ENCODE data around the gene IL17C.

The IL17C gene

GRCh38 chr16:88599825-88600538 is 38.4 kb upstream of the IL17C start:
- TF ChIP-seq, protein P1, sequence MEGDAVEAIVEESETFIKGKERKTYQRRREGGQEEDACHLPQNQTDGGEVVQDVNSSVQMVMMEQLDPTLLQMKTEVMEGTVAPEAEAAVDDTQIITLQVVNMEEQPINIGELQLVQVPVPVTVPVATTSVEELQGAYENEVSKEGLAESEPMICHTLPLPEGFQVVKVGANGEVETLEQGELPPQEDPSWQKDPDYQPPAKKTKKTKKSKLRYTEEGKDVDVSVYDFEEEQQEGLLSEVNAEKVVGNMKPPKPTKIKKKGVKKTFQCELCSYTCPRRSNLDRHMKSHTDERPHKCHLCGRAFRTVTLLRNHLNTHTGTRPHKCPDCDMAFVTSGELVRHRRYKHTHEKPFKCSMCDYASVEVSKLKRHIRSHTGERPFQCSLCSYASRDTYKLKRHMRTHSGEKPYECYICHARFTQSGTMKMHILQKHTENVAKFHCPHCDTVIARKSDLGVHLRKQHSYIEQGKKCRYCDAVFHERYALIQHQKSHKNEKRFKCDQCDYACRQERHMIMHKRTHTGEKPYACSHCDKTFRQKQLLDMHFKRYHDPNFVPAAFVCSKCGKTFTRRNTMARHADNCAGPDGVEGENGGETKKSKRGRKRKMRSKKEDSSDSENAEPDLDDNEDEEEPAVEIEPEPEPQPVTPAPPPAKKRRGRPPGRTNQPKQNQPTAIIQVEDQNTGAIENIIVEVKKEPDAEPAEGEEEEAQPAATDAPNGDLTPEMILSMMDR (IDR thresholded peaks at IDR 0.05; ENCODE audit: low read depth, low read length), result no peak
- no peak for TF ChIP-seq EZH2phosphoT487 (IDR thresholded peaks at IDR 0.05; ENCODE audit: low read depth)
- Histone ChIP-seq H3K4me1 (ENCODE audit: low read length) (no peaks in the 10 kb centered on the region), H3K27ac (ENCODE audit: low read length) (no peak overlapping the region), H4K20me1 (ENCODE audit: insufficient read depth, low read length) (peaks cover 4% of the 10 kb centered on the region), H3K79me2 (ENCODE audit: low read length) (peaks cover 5% of the 10 kb centered on the region), H3K4me2 (ENCODE audit: low read length) (no peak overlapping the region), H3K9me3 (ENCODE audit: insufficient read depth, low read length) (no peaks in the 10 kb centered on the region), H3K9ac (ENCODE audit: low read length) (no peak overlapping the region), H3K4me3 (ENCODE audit: low read length) (no peak overlapping the region), H2AFZ (ENCODE audit: low read depth, low read length) (no peak overlapping the region), H3K36me3 (replicated peaks; ENCODE audit: low read depth, low read length) (peaks cover 45% of the 10 kb centered on the region), H3K27me3 (ENCODE audit: low read depth, low read length) (no peaks in the 10 kb centered on the region)

DNA sequence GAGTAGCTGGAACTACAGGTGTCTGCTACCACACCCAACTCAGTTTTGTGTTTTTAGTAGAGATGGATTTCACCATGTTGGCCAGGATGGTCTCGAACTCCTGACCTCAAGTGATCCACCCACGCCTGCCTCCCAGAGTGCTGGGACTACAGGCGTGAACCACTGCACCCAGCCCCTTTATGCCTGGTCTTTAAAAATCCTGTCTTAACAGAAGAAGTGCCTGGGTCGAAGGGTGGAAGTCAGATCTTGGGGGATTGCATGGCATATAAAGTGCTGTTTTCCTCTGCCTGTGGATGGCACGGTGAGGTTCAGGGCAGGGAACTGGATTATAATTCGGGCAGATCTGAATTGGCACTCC is 37.9 kb upstream of the IL17C start:
- peaks cover 6% of the 10 kb centered on the region for H4K20me1 ChIP-seq (ENCODE audit: insufficient read depth, low read length)
- H3K4me2 ChIP-seq (ENCODE audit: low read length), result no peak overlapping the region
- no peaks in the 10 kb centered on the region for H3K4me1 ChIP-seq (ENCODE audit: low read length)

GRCh38 chr16:88601313-88602036 is 36.9 kb upstream of the IL17C start:
- Histone ChIP-seq H3K4me3 (ENCODE audit: low read length) (no peak overlapping the region), H2AFZ (ENCODE audit: low read depth, low read length) (no peak overlapping the region), H3K4me1 (ENCODE audit: low read length) (no peaks in the 10 kb centered on the region), H3K27me3 (ENCODE audit: low read depth, low read length) (no peaks in the 10 kb centered on the region), H3K27ac (ENCODE audit: low read length) (no peak overlapping the region), H3K36me3 (replicated peaks; ENCODE audit: low read depth, low read length) (peaks cover 47% of the 10 kb centered on the region), H3K79me2 (ENCODE audit: low read length) (no peaks in the 10 kb centered on the region), H4K20me1 (ENCODE audit: insufficient read depth, low read length) (peaks cover 7% of the 10 kb centered on the region), H3K4me2 (ENCODE audit: low read length) (no peak overlapping the region), H3K9me3 (ENCODE audit: insufficient read depth, low read length) (no peaks in the 10 kb centered on the region), H3K9ac (ENCODE audit: low read length) (no peak overlapping the region)
- TF ChIP-seq, protein P1 (IDR thresholded peaks at IDR 0.05; ENCODE audit: low read depth, low read length), result no peak
- no peak for TF ChIP-seq EZH2phosphoT487 (IDR thresholded peaks at IDR 0.05; ENCODE audit: low read depth)

More for the DNA sequence above, 37.9 kb upstream of the IL17C start:
- Histone ChIP-seq H3K79me2 (ENCODE audit: low read length) (peaks cover 5% of the 10 kb centered on the region), H3K27ac (ENCODE audit: low read length) (no peak overlapping the region), H2AFZ (ENCODE audit: low read depth, low read length) (no peak overlapping the region), H3K9me3 (ENCODE audit: insufficient read depth, low read length) (no peaks in the 10 kb centered on the region), H3K4me3 (ENCODE audit: low read length) (no peak overlapping the region), H3K27me3 (ENCODE audit: low read depth, low read length) (no peaks in the 10 kb centered on the region), H3K36me3 (replicated peaks; ENCODE audit: low read depth, low read length) (peaks cover 47% of the 10 kb centered on the region), H3K9ac (ENCODE audit: low read length) (no peak overlapping the region)
- TF ChIP-seq EZH2phosphoT487 (IDR thresholded peaks at IDR 0.05; ENCODE audit: low read depth), result no peak
- TF ChIP-seq, protein P1 (IDR thresholded peaks at IDR 0.05; ENCODE audit: low read depth, low read length), result no peak

DNA sequence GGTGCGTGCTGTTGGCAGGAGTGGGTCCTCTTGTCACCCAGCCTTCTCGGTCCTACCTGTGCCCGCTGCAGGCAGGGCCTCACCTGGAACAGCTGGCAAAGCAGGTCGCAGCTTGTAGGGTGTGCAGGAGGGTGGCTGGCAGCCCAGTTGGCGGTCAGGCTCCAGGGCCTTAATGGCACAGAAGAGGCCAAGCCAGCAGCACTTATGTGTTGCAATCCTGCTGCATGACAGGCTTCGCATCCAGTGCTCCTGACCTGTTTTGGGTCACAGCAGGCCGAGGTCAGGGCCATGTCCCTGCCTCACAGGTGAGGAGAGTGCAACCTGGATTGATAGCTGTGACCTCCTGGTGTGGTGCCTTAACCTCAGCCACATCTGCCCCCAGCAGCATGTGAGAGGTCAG is 36.3 kb upstream of the IL17C start:
- Histone ChIP-seq H4K20me1 (ENCODE audit: insufficient read depth, low read length) (peaks cover 8% of the 10 kb centered on the region; the same call in 1 of the 2 replicates), H3K9me3 (ENCODE audit: insufficient read depth, low read length) (no peaks in the 10 kb centered on the region), H2AFZ (ENCODE audit: low read depth, low read length) (no peak overlapping the region), H3K4me3 (ENCODE audit: low read length) (no peak overlapping the region), H3K27ac (ENCODE audit: low read length) (no peak overlapping the region), H3K9ac (ENCODE audit: low read length) (no peak overlapping the region), H3K27me3 (ENCODE audit: low read depth, low read length) (no peaks in the 10 kb centered on the region), H3K36me3 (replicated peaks; ENCODE audit: low read depth, low read length) (peaks cover 47% of the 10 kb centered on the region), H3K79me2 (ENCODE audit: low read length) (no peaks in the 10 kb centered on the region), H3K4me1 (ENCODE audit: low read length) (no peaks in the 10 kb centered on the region), H3K4me2 (ENCODE audit: low read length) (no peak overlapping the region)
- TF ChIP-seq EZH2phosphoT487 (IDR thresholded peaks at IDR 0.05; ENCODE audit: low read depth), result no peak
- TF ChIP-seq, protein P1 (IDR thresholded peaks at IDR 0.05; ENCODE audit: low read depth, low read length), result no peak
